ENCODE data around the gene DHRS12.

DNA sequence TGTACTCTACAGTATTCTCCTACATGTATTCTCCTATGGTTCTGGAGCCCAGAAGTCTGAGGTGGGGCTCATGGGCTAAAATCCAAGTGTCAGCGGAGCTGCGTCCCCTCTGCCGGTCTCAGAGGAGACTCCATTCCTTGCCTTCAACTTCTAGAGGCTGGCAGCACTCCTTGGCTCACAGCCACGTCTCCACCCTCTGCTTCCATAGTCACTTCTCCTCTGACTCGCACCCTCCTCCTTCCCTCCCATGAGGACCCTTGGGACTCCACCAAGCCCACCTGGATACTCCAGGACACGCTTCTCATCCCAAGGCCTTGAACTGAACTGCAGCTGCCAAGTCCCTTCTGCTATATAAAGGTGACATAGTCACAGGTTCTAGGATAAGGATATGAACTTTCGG is 27.8 kb downstream of the DHRS12 start:
- TF ChIP-seq, protein P1, sequence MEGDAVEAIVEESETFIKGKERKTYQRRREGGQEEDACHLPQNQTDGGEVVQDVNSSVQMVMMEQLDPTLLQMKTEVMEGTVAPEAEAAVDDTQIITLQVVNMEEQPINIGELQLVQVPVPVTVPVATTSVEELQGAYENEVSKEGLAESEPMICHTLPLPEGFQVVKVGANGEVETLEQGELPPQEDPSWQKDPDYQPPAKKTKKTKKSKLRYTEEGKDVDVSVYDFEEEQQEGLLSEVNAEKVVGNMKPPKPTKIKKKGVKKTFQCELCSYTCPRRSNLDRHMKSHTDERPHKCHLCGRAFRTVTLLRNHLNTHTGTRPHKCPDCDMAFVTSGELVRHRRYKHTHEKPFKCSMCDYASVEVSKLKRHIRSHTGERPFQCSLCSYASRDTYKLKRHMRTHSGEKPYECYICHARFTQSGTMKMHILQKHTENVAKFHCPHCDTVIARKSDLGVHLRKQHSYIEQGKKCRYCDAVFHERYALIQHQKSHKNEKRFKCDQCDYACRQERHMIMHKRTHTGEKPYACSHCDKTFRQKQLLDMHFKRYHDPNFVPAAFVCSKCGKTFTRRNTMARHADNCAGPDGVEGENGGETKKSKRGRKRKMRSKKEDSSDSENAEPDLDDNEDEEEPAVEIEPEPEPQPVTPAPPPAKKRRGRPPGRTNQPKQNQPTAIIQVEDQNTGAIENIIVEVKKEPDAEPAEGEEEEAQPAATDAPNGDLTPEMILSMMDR (IDR thresholded peaks at IDR 0.05): no peak
- TF ChIP-seq POLR2A (IDR thresholded peaks at IDR 0.05): no peak

Data from Peyer's patch (tissue), 4 donors.